GM12892 (cell line): ENCODE results near the gene ASCC1.

Experiments used
- POLR2A ChIP-seq: IDR thresholded peaks from 2 replicates; pipeline ENCODE4 v1.6.1; 2011; ENCODE audit warnings: low read depth, low read length, control low read depth
- POLR2AphosphoS5 ChIP-seq: IDR thresholded peaks from 2 replicates; pipeline ENCODE4 v1.6.1; 2011; ENCODE audit warnings: low read depth, low read length, control low read depth
- TAF1 ChIP-seq: IDR thresholded peaks from 2 replicates; pipeline ENCODE4 v1.6.1; 2011; ENCODE audit warnings: low read depth, mild to moderate bottlenecking, control low read depth, low read length, borderline replicate concordance

DNA sequence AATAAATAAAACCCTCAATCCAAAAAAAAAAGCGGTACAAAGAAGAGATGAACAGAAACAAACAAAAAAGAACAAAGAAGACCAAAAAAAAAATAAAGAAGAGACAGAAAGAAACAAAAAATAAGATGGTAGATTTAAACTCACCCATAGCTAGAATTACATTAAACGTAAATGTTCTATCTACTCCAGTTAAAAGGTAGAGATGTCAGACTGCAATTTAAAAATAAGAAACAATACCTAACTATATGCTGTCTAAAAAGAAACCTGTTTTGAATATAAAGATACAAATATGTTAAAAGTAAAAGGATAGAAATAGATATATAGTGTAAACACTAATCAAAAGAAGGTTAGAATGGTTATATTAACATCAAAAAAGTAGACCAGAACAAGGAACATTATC is 31.9 kb downstream of the ASCC1 start:
- no peak for TF ChIP-seq TAF1
- TF ChIP-seq POLR2A = no peak
- TF ChIP-seq POLR2AphosphoS5 = no peak
